Keratinocyte (primary cell): ENCODE results near the gene NCAPH2.

ENCODE experiments used
- EZH2 ChIP-seq: IDR thresholded peaks from one replicate; pipeline ENCODE4 v1.6.1; 2012; ENCODE audit warnings: inconsistent platforms, mild to moderate bottlenecking, low read length, moderate library complexity
- TF ChIP-seq, protein P1 (sequence below), 3 experiments: IDR thresholded peaks in 1 of 3; conservative IDR thresholded peaks in 1 of 3; optimal IDR thresholded peaks in 1 of 3; 2 replicates in 2 of 3; 3 replicates in 1 of 3; pipeline versions ENCODE3 to v1.5.1; 2011; ENCODE audit warnings: low read length in 3 of 3, mild to moderate bottlenecking in 3 of 3, moderate library complexity in 2 of 3, control low read depth in 1 of 3, inconsistent platforms in 1 of 3; ENCODE audit not compliant: insufficient read depth in 2 of 3; ENCODE audit errors: extremely low read depth in 1 of 3

DNA sequence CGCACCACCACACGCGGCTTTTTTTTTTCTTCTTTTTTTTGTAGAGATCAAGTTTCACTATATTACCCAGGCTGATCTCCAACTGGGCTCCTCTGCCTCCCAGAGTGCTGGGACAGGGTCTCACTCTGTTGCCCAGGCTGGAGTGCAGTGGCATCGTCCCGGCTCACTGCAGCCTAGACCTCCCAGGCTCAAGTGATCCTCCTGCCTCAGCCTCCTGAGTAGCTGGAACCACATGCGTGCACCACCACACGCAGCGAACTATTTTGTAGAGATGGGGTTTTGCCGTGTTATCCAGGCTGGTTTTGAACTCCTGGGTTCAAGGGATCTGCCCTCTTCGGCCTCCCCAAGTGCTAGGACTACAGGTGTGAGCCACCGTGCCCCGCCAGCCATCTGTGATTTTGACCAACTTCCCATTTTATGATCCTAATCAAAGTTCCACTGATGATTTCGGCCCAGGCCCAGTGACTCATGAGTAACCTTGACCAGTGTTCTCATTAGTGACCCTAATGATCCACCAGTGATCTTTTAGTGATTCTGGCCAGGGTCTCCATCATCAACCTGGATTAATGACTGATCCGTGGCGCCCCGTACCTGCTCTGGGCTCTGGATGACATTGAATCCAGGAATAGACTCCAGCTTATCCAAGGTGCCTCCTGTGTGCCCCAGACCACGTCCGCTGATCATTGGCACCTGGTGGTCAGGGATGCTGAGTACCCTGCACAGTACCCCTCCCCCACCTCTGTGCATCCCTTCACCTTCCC lies 20.1 kb downstream of the NCAPH2 start:
- no peak for TF ChIP-seq EZH2
- TF ChIP-seq, protein P1, sequence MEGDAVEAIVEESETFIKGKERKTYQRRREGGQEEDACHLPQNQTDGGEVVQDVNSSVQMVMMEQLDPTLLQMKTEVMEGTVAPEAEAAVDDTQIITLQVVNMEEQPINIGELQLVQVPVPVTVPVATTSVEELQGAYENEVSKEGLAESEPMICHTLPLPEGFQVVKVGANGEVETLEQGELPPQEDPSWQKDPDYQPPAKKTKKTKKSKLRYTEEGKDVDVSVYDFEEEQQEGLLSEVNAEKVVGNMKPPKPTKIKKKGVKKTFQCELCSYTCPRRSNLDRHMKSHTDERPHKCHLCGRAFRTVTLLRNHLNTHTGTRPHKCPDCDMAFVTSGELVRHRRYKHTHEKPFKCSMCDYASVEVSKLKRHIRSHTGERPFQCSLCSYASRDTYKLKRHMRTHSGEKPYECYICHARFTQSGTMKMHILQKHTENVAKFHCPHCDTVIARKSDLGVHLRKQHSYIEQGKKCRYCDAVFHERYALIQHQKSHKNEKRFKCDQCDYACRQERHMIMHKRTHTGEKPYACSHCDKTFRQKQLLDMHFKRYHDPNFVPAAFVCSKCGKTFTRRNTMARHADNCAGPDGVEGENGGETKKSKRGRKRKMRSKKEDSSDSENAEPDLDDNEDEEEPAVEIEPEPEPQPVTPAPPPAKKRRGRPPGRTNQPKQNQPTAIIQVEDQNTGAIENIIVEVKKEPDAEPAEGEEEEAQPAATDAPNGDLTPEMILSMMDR (optimal IDR thresholded peaks at IDR 0.05 in 1 of 3, IDR thresholded peaks at IDR 0.05 in 1 of 3, conservative IDR thresholded peaks at IDR 0.05 in 1 of 3; ENCODE audit: extremely low read depth in 1 of 3, insufficient read depth in 2 of 3, low read length in 3 of 3) = no peak
